ENCODE measurements around the gene UQCRH.

GRCh38 chr1:46341222-46342083 lies 38.0 kb downstream of the UQCRH start:
- no peak for TF ChIP-seq GATA3 (IDR thresholded peaks at IDR 0.05; ENCODE audit: low read depth, low read length)
- no peak for TF ChIP-seq GATA2 (IDR thresholded peaks at IDR 0.05; ENCODE audit: low read depth, low read length)

Measured in SH-SY5Y (cell line).